SK-N-SH (cell line): ENCODE data around the gene SNAP91. TPM values are rescaled to one million over a fixed set of nuclear protein-coding genes. Genes with fewer than 3 reads are reported as not detected.

Experiments used
- CTCF ChIA-PET: fragments of 300-600, 350-600 bp; formaldehyde crosslinking; extraction: SDS; loops from one replicate; lab custom pipeline; 2021; lab: Yijun Ruan, JAX
- POLR2A ChIA-PET: fragments of 350-600 bp; sonication (Branson Sonifier 250); formaldehyde crosslinking; extraction: SDS; loops from one replicate; lab custom pipeline; 2020; ENCODE audit warnings: antibody characterized with exemption, inconsistent platforms; lab: Yijun Ruan, JAX
- DNase-seq: peaks from one replicate; pipeline ENCODE4 v3.0.0; 2012
- H2AFZ ChIP-seq: fragments of 200-600 bp; sonication (generic); 2 replicates; pipeline ENCODE4 v1.8.1; 2016; ENCODE audit warnings: antibody characterized with exemption, mild to moderate bottlenecking, low read depth
- H3F3A ChIP-seq: fragments of 200-600 bp; sonication (generic); replicated peaks from 2 replicates; pipeline ENCODE3; 2016; ENCODE audit warnings: antibody characterized with exemption, mild to moderate bottlenecking; ENCODE audit not compliant: insufficient read depth
- H3K27ac ChIP-seq, 2 experiments: fragments of 200-500 bp in 1 of 2; fragments of 200-600 bp in 1 of 2; sonication (Bioruptor generic) in 1 of 2; sonication (generic), shearing (Covaris generic) in 1 of 2; 2 replicates each; pipeline versions ENCODE4 v1.5.1 to v1.6.1; 2014 to 2016; ENCODE audit warnings: low read depth in 2 of 2, inconsistent platforms in 1 of 2, low read length in 1 of 2, mild to moderate bottlenecking in 1 of 2, mixed read lengths in 1 of 2
- H3K27me3 ChIP-seq: fragments of 200-600 bp; sonication (generic), shearing (Covaris generic); 2 replicates; pipeline ENCODE4 v1.6.1; 2016; ENCODE audit warnings: mixed run types; ENCODE audit not compliant: insufficient read depth
- H3K36me3 ChIP-seq, 2 experiments: fragments of 200-500 bp in 1 of 2; fragments of 200-600 bp in 1 of 2; sonication (Bioruptor generic) in 1 of 2; sonication (generic) in 1 of 2; replicated peaks in 1 of 2; 2 replicates each; pipeline versions ENCODE3 to v1.5.1; 2014 to 2016; ENCODE audit warnings: low read length in 1 of 2, mild to moderate bottlenecking in 1 of 2; ENCODE audit not compliant: insufficient read depth in 2 of 2, control insufficient read depth in 1 of 2
- H3K4me1 ChIP-seq, 2 experiments: fragments of 200-500 bp in 1 of 2; fragments of 200-600 bp in 1 of 2; sonication (Bioruptor generic) in 1 of 2; sonication (generic), shearing (Covaris generic) in 1 of 2; 2 replicates each; pipeline versions ENCODE4 v1.5.1 to v1.6.1; 2014 to 2016; ENCODE audit warnings: low read depth in 1 of 2, low read length in 1 of 2, mixed run types in 1 of 2; ENCODE audit not compliant: insufficient read depth in 2 of 2, control insufficient read depth in 1 of 2
- H3K4me2 ChIP-seq: fragments of 200-600 bp; sonication (generic), shearing (Covaris generic); 2 replicates; pipeline ENCODE4 v1.6.1; 2017; ENCODE audit warnings: mixed run types
- H3K4me3 ChIP-seq, 2 experiments: fragments of 200-500 bp in 1 of 2; fragments of 200-600 bp in 1 of 2; sonication (Bioruptor generic) in 1 of 2; sonication (generic), shearing (Covaris generic) in 1 of 2; 2 replicates each; pipeline versions ENCODE4 v1.5.1 to v1.8.1; 2014 to 2016; ENCODE audit warnings: low read depth in 2 of 2, inconsistent platforms in 1 of 2, low read length in 1 of 2, mild to moderate bottlenecking in 1 of 2, mixed read lengths in 1 of 2, moderate library complexity in 1 of 2
- H3K79me2 ChIP-seq: fragments of 200-600 bp; sonication (generic); 2 replicates; pipeline ENCODE4 v1.8.1; 2017; ENCODE audit warnings: mild to moderate bottlenecking; ENCODE audit not compliant: insufficient read depth
- H3K9ac ChIP-seq: fragments of 200-600 bp; sonication (generic); 2 replicates; pipeline ENCODE4 v1.6.1; 2017; ENCODE audit warnings: mixed run types
- H3K9me2 ChIP-seq: fragments of 200-600 bp; sonication (generic); 2 replicates; pipeline ENCODE4 v1.6.1; 2017; ENCODE audit warnings: mixed run types
- H3K9me3 ChIP-seq: fragments of 200-600 bp; sonication (generic); 2 replicates; pipeline ENCODE4 v1.6.1; 2017; ENCODE audit warnings: mixed run types, mild to moderate bottlenecking, moderate library complexity
- H4K20me1 ChIP-seq: fragments of 200-600 bp; sonication (generic); 2 replicates; pipeline ENCODE4 v1.6.1; 2017; ENCODE audit warnings: mild to moderate bottlenecking, mixed run types; ENCODE audit not compliant: insufficient read depth
- CHD2 ChIP-seq: fragments of 150-350 bp; IDR thresholded peaks from 2 replicates; pipeline ENCODE4 v1.6.1; 2018; ENCODE audit warnings: low read length; ENCODE audit not compliant: partially characterized antibody
- EP300 ChIP-seq, 2 experiments: IDR thresholded peaks; 2 replicates each; pipeline versions ENCODE4 v1.4.0 to v1.6.1; 2012; ENCODE audit warnings: borderline replicate concordance in 1 of 2, low read depth in 1 of 2, low read length in 1 of 2
- EZH2phosphoT487 ChIP-seq: fragments of 200-600 bp; sonication (generic); IDR thresholded peaks from 2 replicates; pipeline ENCODE4 v1.6.1; 2017; ENCODE audit warnings: low read depth, mixed run types, mild to moderate bottlenecking, antibody characterized with exemption, moderate library complexity, borderline replicate concordance
- FOXM1 ChIP-seq: IDR thresholded peaks from 2 replicates; pipeline ENCODE4 v1.4.0; 2012; ENCODE audit warnings: low read depth, mild to moderate bottlenecking
- JUND ChIP-seq: IDR thresholded peaks from 2 replicates; pipeline ENCODE4 v1.4.0; 2012
- MAX ChIP-seq: IDR thresholded peaks from 2 replicates; pipeline ENCODE4 v1.4.0; 2012; ENCODE audit warnings: low read depth
- NRF1 ChIP-seq: IDR thresholded peaks from 2 replicates; pipeline ENCODE4 v1.6.1; 2012; ENCODE audit warnings: low read depth, mild to moderate bottlenecking, low read length
- POLR2AphosphoS5 ChIP-seq: IDR thresholded peaks from 2 replicates; pipeline ENCODE4 v1.6.1; 2012; ENCODE audit warnings: low read depth, low read length
- RAD21 ChIP-seq: IDR thresholded peaks from 2 replicates; pipeline ENCODE4 v1.6.1; 2012; ENCODE audit warnings: mild to moderate bottlenecking, low read length
- RCOR1 ChIP-seq: fragments of 150-350 bp; IDR thresholded peaks from 2 replicates; pipeline ENCODE4 v1.6.1; 2017; ENCODE audit warnings: antibody characterized with exemption, low read length
- REST ChIP-seq: IDR thresholded peaks from 2 replicates; pipeline ENCODE4 v1.6.1; 2012; ENCODE audit warnings: mild to moderate bottlenecking, low read depth, low read length, moderate library complexity
- RXRA ChIP-seq: IDR thresholded peaks from 2 replicates; pipeline ENCODE4 v1.4.0; 2012; ENCODE audit warnings: low read depth, mild to moderate bottlenecking, borderline replicate concordance
- SIN3A ChIP-seq: IDR thresholded peaks from 2 replicates; pipeline ENCODE4 v1.6.1; 2012; ENCODE audit warnings: low read depth, mild to moderate bottlenecking, low read length, moderate library complexity, borderline replicate concordance
- SMC3 ChIP-seq: IDR thresholded peaks from 2 replicates; pipeline ENCODE4 v1.6.1; 2012; ENCODE audit warnings: low read depth, low read length, improper control_type of control experiment
- TAF1 ChIP-seq: IDR thresholded peaks from 2 replicates; pipeline ENCODE4 v1.6.1; 2012; ENCODE audit warnings: low read depth, mild to moderate bottlenecking, low read length, moderate library complexity, borderline replicate concordance
- YY1 ChIP-seq: IDR thresholded peaks from 2 replicates; pipeline ENCODE4 v1.4.0; 2012; ENCODE audit warnings: low read depth, mild to moderate bottlenecking
- ZBTB33 ChIP-seq: IDR thresholded peaks from 2 replicates; pipeline ENCODE4 v1.4.0; 2012; ENCODE audit warnings: low read depth, borderline replicate concordance
- whole genome bisulfite sequencing: methylation state at CpG from one replicate; pipeline ENCODE4 v1.1.6; 2017; ENCODE audit warnings: low lambda C conversion rate; 5-methylcytosine and 5-hydroxymethylcytosine counted together
- polyA plus RNA-seq, 3 experiments: library from polyadenylated mRNA; depleted of rRNA; stranded (reverse); fragments of >200 nt; gene quantifications; 2 replicates each; pipeline ENCODE4 v1.2.3, GENCODE V29; 2012
- TF ChIP-seq, protein P1 (sequence below): IDR thresholded peaks from 2 replicates; pipeline ENCODE4; 2012

SNAP91 gene
- polyA plus RNA-seq, 1 of the 3 experiments (the other 2 are of a cell fraction): 0.64 TPM

- Histone ChIP-seq H3K27me3 (no peaks in the 10 kb centered on the region; the same call in 1 of the 2 replicates), H2AFZ (no peak overlapping the region), H3K4me3 (no peak overlapping the region), H3K79me2 (no peaks in the 10 kb centered on the region), H3K36me3 (peaks cover 0 to 4% of the 10 kb centered on the region in 2 experiments), H4K20me1 (no peaks in the 10 kb centered on the region), H3K4me2 (no peak overlapping the region), H3K4me1 (peaks cover 0 to under 1% of the 10 kb centered on the region in 2 experiments; a peak in 2 of 4 replicates), H3K27ac (no peak overlapping the region), H3K9ac (no peak overlapping the region), H3K9me3 (no peaks in the 10 kb centered on the region)
- WGBS: 70% methylated on average over 1 of the region's 1 CpG
- ChIA-PET CTCF (interaction anchor here (0.6 to 1.8 kb wide), 2 partner anchors 86 to 1388 kb away, joined by 3 to 5 read pairs; no protein-coding TSS in a partner anchor), POLR2A (no interaction called here)
- TF ChIP-seq MAX (no peak), RXRA (no peak), EP300 (IDR thresholded peaks at IDR 0.05; ENCODE audit: borderline replicate concordance in 1 of 2, low read depth in 1 of 2, low read length in 1 of 2) (no peak), REST (no peak), SMC3 (no peak), NRF1 (no peak), FOXM1 (no peak), EZH2phosphoT487 (no peak), RAD21 (no peak), JUND (no peak), SIN3A (no peak), POLR2AphosphoS5 (no peak), CHD2 (no peak), ZBTB33 (no peak), YY1 (no peak), TAF1 (no peak), RCOR1 (no peak)
- TF ChIP-seq, protein P1, sequence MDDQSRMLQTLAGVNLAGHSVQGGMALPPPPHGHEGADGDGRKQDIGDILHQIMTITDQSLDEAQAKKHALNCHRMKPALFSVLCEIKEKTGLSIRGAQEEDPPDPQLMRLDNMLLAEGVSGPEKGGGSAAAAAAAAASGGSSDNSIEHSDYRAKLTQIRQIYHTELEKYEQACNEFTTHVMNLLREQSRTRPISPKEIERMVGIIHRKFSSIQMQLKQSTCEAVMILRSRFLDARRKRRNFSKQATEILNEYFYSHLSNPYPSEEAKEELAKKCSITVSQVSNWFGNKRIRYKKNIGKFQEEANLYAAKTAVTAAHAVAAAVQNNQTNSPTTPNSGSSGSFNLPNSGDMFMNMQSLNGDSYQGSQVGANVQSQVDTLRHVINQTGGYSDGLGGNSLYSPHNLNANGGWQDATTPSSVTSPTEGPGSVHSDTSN: no peak
- TF ChIP-seq, all 33 proteins: peak for 0
- no peak for DNase-seq
- no peaks in the 10 kb centered on the region for H3K9me2 ChIP-seq
- no peaks in the 10 kb centered on the region for H3F3A ChIP-seq
Measured at GRCh38 chr6:83600459-83600858, 108.4 kb downstream of the SNAP91 start.
